Measurements from ENCODE around the gene MORN1. TPM values are rescaled to one million over a fixed set of nuclear protein-coding genes. Genes with fewer than 3 reads are reported as not detected.

The MORN1 gene
- total and polyA plus RNA-seq, 2 of the 8 experiments (the other 6 are each of a cell fraction or from before 2014, with no cell fraction given): 5.0 to 9.1 TPM

DNA sequence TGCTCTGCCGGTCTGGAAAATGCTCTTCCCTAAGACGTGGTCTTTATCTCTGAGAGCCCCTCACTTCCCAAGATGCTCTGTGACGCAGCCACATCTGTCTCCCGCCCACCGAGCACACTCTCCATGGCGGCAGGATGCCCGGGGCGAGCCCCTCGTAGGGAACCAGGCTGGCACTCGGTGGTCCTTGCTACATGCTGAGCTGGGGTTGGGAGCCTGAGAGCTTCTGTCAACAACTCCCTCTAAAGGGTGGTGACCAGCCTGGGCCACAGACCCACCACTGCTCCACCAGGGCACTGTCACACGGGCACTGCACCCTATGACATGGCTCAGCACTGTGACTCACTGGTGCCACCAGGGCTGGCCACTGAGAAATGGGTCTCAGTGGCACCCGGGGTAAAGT, 18.4 kb upstream of the MORN1 start:
- no peak for DNase-seq (ENCODE audit: low read depth in 1 of 2, low spot score in 2 of 2)
- Histone ChIP-seq H4K91ac (replicated peaks; ENCODE audit: insufficient read length, low read length) (no peak overlapping the region), H4K8ac (ENCODE audit: extremely low read depth, insufficient read depth, low read length) (peak overlapping the region; percentile 40; the same call in 1 of the 2 replicates), H2AFZ (ENCODE audit: low read length) (no peak overlapping the region), H3K79me1 (ENCODE audit: low read depth, low read length) (no peaks in the 10 kb centered on the region), H3K4me3 (ENCODE audit: extremely low read depth in 1 of 4, insufficient read depth in 2 of 4, low read depth in 3 of 4, low read length in 4 of 4) (no peak overlapping the region), H2BK15ac (ENCODE audit: low read length) (no peak overlapping the region), H4K5ac (ENCODE audit: insufficient read length, low read depth, low read length) (no peak overlapping the region), H2BK5ac (ENCODE audit: low read depth, low read length) (no peak overlapping the region), H2AK5ac (ENCODE audit: low read depth, low read length) (no peak overlapping the region), H4K20me1 (replicated peaks in 1 of 2; ENCODE audit: control insufficient read depth in 1 of 2, insufficient read depth in 2 of 2, low read length in 2 of 2) (peaks cover 4 to 13% of the 10 kb centered on the region in 2 experiments), H3K4me1 (replicated peaks in 1 of 4; ENCODE audit: control insufficient read depth in 3 of 4, insufficient read depth in 4 of 4, low read length in 3 of 4) (peaks cover 0 to 14% (median 11%) of the 10 kb centered on the region in 4 experiments; a peak in 5 of 7 replicates), H3K56ac (replicated peaks; ENCODE audit: insufficient read length, low read depth, low read length) (no peak overlapping the region), H3K23ac (ENCODE audit: insufficient read length) (no peak overlapping the region), H3K79me2 (ENCODE audit: control insufficient read depth in 1 of 2, insufficient read depth in 2 of 2, low read length in 2 of 2) (peaks cover 0 to 6% of the 10 kb centered on the region in 2 experiments; a peak in 1 of 4 replicates), H3K9ac (replicated peaks in 1 of 4; ENCODE audit: extremely low read depth in 1 of 4, low read depth in 3 of 4, low read length in 3 of 4) (no peak overlapping the region), H3K4ac (replicated peaks; ENCODE audit: insufficient read length, low read depth, low read length) (no peak overlapping the region), H3K9me3 (ENCODE audit: insufficient read depth in 2 of 2, low read depth in 1 of 2, low read length in 1 of 2) (no peaks in the 10 kb centered on the region), H3K27ac (ENCODE audit: low read depth, low read length) (no peak overlapping the region), H3K18ac (ENCODE audit: extremely low read depth, low read length) (no peak overlapping the region), H3K23me2 (ENCODE audit: low read depth, low read length) (peaks cover 15% of the 10 kb centered on the region), H3K14ac (ENCODE audit: insufficient read length) (no peak overlapping the region), H3K4me2 (ENCODE audit: insufficient read depth in 1 of 2, low read depth in 2 of 2, low read length in 2 of 2) (no peak overlapping the region), H3K27me3 (replicated peaks in 1 of 4; ENCODE audit: control insufficient read depth in 3 of 4, extremely low read depth in 1 of 4, insufficient read depth in 3 of 4, low read length in 3 of 4) (no peaks in the 10 kb centered on the region), H2BK20ac (ENCODE audit: low read length) (no peak overlapping the region), H2BK12ac (ENCODE audit: low read depth, low read length) (no peak overlapping the region), H2BK120ac (replicated peaks; ENCODE audit: low read depth, low read length) (no peak overlapping the region), H3K36me3 (ENCODE audit: control insufficient read depth in 2 of 4, insufficient read depth in 4 of 4, low read length in 3 of 4) (peaks cover 11 to 23% (median 17%) of the 10 kb centered on the region in 4 experiments; a peak in 7 of 8 replicates)
- POLR2A ChIA-PET (ENCODE audit: partially characterized antibody): interaction anchor here (0.8 to 1.4 kb wide), 6 partner anchors 10 to 137 kb away, joined by 3 read pairs; no protein-coding TSS in a partner anchor
- FAIRE-seq: no peak
- 91% methylated on average over 12 of the region's 12 CpGs; no CpG with 5 or more reads in 1 of the 2 experiments for WGBS, 2 experiments (ENCODE audit: extremely low coverage in 1 of 2, insufficient coverage in 1 of 2, insufficient read length in 1 of 2, insufficient replicate concordance in 2 of 2, low coverage in 1 of 2, low lambda C conversion rate in 2 of 2, missing lambda C conversion rate in 1 of 2)
- CTCF ChIA-PET (ENCODE audit: partially characterized antibody): interaction anchor here (0.9 to 1.6 kb wide), 2 partner anchors 28 to 114 kb away, joined by 3 to 4 read pairs; no protein-coding TSS in a partner anchor
- TF ChIP-seq, protein P1, sequence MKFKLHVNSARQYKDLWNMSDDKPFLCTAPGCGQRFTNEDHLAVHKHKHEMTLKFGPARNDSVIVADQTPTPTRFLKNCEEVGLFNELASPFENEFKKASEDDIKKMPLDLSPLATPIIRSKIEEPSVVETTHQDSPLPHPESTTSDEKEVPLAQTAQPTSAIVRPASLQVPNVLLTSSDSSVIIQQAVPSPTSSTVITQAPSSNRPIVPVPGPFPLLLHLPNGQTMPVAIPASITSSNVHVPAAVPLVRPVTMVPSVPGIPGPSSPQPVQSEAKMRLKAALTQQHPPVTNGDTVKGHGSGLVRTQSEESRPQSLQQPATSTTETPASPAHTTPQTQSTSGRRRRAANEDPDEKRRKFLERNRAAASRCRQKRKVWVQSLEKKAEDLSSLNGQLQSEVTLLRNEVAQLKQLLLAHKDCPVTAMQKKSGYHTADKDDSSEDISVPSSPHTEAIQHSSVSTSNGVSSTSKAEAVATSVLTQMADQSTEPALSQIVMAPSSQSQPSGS (IDR thresholded peaks at IDR 0.05; ENCODE audit: low read length): no peak
- TF ChIP-seq POU5F1 (IDR thresholded peaks at IDR 0.05; ENCODE audit: low read depth, low read length): no peak
- no peak for TF ChIP-seq CREB1 (IDR thresholded peaks at IDR 0.05)
- TF ChIP-seq, protein P2, sequence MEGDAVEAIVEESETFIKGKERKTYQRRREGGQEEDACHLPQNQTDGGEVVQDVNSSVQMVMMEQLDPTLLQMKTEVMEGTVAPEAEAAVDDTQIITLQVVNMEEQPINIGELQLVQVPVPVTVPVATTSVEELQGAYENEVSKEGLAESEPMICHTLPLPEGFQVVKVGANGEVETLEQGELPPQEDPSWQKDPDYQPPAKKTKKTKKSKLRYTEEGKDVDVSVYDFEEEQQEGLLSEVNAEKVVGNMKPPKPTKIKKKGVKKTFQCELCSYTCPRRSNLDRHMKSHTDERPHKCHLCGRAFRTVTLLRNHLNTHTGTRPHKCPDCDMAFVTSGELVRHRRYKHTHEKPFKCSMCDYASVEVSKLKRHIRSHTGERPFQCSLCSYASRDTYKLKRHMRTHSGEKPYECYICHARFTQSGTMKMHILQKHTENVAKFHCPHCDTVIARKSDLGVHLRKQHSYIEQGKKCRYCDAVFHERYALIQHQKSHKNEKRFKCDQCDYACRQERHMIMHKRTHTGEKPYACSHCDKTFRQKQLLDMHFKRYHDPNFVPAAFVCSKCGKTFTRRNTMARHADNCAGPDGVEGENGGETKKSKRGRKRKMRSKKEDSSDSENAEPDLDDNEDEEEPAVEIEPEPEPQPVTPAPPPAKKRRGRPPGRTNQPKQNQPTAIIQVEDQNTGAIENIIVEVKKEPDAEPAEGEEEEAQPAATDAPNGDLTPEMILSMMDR (IDR thresholded peaks at IDR 0.05; ENCODE audit: control extremely low read depth in 1 of 3, insufficient read depth in 1 of 3, low read depth in 1 of 3, low read length in 3 of 3): no peak
- no peak for TF ChIP-seq TAF7 (optimal IDR thresholded peaks at IDR 0.05; ENCODE audit: borderline replicate concordance, low read depth, low read length)
- no peak for TF ChIP-seq YY1 (IDR thresholded peaks at IDR 0.05; ENCODE audit: low read depth, low read length)
- no peak for TF ChIP-seq GTF2F1 (IDR thresholded peaks at IDR 0.05; ENCODE audit: borderline replicate concordance, low read depth, low read length)
- TF ChIP-seq, protein P3, sequence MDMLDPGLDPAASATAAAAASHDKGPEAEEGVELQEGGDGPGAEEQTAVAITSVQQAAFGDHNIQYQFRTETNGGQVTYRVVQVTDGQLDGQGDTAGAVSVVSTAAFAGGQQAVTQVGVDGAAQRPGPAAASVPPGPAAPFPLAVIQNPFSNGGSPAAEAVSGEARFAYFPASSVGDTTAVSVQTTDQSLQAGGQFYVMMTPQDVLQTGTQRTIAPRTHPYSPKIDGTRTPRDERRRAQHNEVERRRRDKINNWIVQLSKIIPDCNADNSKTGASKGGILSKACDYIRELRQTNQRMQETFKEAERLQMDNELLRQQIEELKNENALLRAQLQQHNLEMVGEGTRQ (IDR thresholded peaks at IDR 0.05; ENCODE audit: low read length): no peak

All from H1 (cell line).